LoVo (cell line): Measurements from ENCODE around the gene ELL.
"Not testable (repeated sequence)": the region's sequence is repeated elsewhere in the genome, so short reads cannot be mapped to it uniquely, and the experiment has no call there.

Source experiments
- DNase-seq: peaks from one replicate; pipeline ENCODE4 v3.0.0-alpha.2; 2016; ENCODE audit warnings: low spot score

Gene ELL

GRCh38 chr19:18531485-18531884, 9.6 kb upstream of the ELL start:
- no peak for DNase-seq

GRCh38 chr19:18529782-18530181, 7.9 kb upstream of the ELL start:
- no peak for DNase-seq

- no peak for DNase-seq
Measured at GRCh38 chr19:18526316-18526715, 4.4 kb upstream of the ELL start.

- DNase-seq = no peak
Measured at GRCh38 chr19:18523841-18524240, 2.0 kb upstream of the ELL start.

- DNase-seq = not testable (repeated sequence)
Measured at GRCh38 chr19:18522862-18523440, 1.1 kb upstream of the ELL start.

DNA sequence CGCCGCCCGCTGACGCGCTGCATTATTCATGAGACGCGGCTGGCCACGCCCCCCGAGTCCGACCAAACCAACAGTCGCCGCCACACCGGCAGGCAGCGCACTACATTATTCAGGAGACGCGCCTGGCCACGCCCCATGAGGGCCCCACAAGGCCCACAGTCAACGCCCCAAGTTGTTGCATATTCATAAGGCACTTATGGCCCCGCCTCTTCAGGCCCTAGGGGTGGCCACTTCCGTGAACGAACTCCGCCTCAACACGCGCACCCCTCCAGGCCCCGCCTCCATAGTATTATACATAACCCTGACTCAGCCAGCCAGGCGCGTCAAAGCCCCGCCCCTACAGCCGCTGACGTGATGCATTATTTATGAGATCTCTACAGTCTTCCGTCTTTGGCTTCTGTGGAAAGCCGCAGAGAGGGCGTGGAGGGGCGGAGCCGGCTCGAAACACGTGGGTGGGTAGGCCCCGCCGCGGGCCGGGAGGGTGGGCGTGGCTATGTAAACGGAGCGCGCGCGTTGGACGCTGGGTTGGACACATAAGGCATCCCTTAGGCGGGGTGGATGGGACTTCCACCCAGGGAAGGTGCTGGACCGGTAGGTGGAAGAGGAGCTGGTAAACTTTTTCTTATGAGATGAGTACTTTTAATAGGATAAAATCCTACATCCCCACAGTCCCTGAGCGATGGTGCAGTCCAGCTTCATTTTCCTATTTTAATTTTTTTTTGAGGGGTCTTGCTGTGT, 423 bp upstream of the ELL start:
- peak; percentile 100 for DNase-seq

GRCh38 chr19:18520848-18521691, 800 bp downstream of the ELL start:
- no peak for DNase-seq

GRCh38 chr19:18519962-18520847, 1.7 kb downstream of the ELL start:
- peak; percentile 84 for DNase-seq

DNA sequence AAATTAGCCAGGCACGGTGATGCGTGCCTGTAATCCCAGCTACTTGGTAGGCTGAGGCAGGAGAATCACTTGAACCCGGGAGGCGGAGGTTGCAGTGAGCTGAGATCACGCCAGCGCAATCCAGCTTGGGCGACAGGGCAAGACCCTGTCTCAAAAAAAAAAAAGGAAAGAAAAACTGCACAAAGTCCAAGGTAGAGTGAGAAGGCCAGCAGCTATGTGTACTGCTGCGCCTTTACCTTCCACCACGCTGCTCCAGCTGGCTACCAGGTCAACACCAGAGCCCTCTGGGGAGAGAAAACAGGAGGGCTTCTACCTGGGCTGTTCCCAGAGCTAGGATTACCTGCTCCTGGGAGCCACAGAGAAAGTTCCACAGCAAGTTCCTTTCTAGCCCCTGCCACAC, 3.2 kb downstream of the ELL start:
- no peak for DNase-seq

GRCh38 chr19:18517606-18518005, 4.3 kb downstream of the ELL start:
- DNase-seq = no peak

- no peak for DNase-seq
Measured at GRCh38 chr19:18515959-18516358, 5.9 kb downstream of the ELL start.

- no peak for DNase-seq
Measured at GRCh38 chr19:18514800-18515682, 6.8 kb downstream of the ELL start.

- no peak for DNase-seq
Measured at GRCh38 chr19:18513868-18514267, 8.0 kb downstream of the ELL start.

- no peak for DNase-seq
Measured at GRCh38 chr19:18510216-18510615, 11.7 kb downstream of the ELL start.

DNA sequence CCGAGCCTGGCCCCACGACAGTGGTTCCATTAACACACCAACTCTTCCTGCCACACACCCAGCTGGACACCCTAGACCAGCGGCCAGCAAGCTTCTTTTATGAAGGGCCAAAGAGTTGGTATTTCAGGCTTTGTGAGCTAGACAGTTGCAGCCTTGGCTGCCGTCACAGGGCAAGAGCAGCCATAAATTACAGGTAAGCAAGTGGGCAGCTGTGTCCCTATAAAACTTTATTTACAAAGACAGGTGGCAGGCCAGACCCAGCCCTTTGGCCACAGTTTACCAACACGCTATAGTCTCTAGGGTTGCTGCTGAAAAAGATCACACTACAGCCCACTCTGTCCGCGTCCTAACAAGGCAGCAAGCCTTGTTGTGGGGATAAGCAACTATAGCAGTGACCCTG, 13.3 kb downstream of the ELL start:
- no peak for DNase-seq

- DNase-seq = no peak
Measured at GRCh38 chr19:18507727-18508440, 14.0 kb downstream of the ELL start.

DNA sequence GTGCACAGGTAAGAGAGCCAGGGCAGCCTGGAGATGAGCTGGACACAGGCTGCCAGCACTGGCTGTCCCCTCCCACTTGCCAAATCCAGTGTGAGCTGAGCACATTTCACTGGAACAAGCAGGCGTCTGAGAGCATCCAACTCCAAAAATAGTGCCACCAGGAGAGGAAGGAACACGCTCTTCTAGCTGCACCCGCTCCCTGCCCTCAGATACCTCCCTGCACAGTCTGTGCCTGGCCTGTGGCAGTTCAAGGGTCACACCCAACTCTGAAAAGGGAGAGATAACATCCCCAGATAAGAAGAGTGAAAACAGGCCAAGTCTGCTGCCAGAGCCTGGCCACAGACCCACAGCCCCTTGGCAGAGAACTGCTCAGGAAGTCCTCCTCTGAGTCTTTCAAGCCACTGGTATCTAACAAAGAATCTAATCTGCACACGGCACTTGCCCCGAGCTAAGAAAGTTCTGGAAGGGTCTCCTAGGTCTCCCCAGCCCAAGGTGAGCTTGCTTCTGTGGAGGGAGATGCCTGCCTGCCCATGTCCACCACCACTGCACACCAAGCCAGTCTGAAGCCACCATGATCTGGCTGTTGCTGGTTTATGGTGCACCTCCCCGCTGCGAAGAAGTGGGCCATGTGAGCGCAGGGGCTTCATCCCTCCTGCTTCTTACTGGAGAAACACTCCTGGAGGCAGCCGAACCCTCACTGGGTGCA, 14.7 kb downstream of the ELL start:
- DNase-seq = no peak

- no peak for DNase-seq
Measured at GRCh38 chr19:18506101-18506930, 15.6 kb downstream of the ELL start.
